Measurements from ENCODE around the gene TMEM127. TPM values are rescaled to one million over a fixed set of nuclear protein-coding genes. Genes with fewer than 3 reads are reported as not detected.
A peak's percentile ranks its signal among the peaks of the same experiment; 100 is the strongest.

TMEM127 gene
- polyA plus RNA-seq, 3 donors = 72.3 to 107 (median 78.5) TPM

- H3K9ac ChIP-seq (ENCODE audit: insufficient read depth, low read length, poor library complexity, severe bottlenecking) = no peak overlapping the region
- Mint-ChIP-seq H3K4me1 (peaks cover 36% of the 10 kb centered on the region), H3K4me3 (no peak overlapping the region), H3K27ac (peak overlapping the region in 3 of 7 donors; percentile 38 to 73 (median 64)), H3K27me3 (ENCODE audit: low read depth in 3 of 3) (no peaks in the 10 kb centered on the region), H3K9me3 (no peaks in the 10 kb centered on the region), H3K36me3 (peaks cover 13 to 30% of the 10 kb centered on the region in 2 donors)
- H3K9me3 ChIP-seq (replicated peaks in 1 of 2; ENCODE audit: control insufficient read depth in 1 of 2, insufficient read depth in 1 of 2, low read length in 2 of 2) = no peaks in the 10 kb centered on the region
- H2AFZ ChIP-seq (ENCODE audit: insufficient read depth, low read depth, low read length, poor library complexity, severe bottlenecking) = no peak overlapping the region
- H3K79me2 ChIP-seq (ENCODE audit: insufficient read depth, low read length) = peaks cover 63% of the 10 kb centered on the region
- peaks cover 29 to 30% of the 10 kb centered on the region in 2 donors for H3K4me1 ChIP-seq (ENCODE audit: control insufficient read depth in 1 of 2, insufficient read depth in 2 of 2, low read length in 2 of 2)
- intact Hi-C loops (cut with micrococcal nuclease) = no loop called here
- no peaks in the 10 kb centered on the region for H4K20me1 ChIP-seq (ENCODE audit: insufficient read depth, low read length)
- no peak overlapping the region for H3K4me3 ChIP-seq (replicated peaks in 1 of 3; ENCODE audit: low read depth in 2 of 3, low read length in 3 of 3)
- H3K36me3 ChIP-seq (replicated peaks in 1 of 2; ENCODE audit: control insufficient read depth in 1 of 2, insufficient read depth in 2 of 2, low read length in 2 of 2) = no peaks in the 10 kb centered on the region
- H3K4me2 ChIP-seq (replicated peaks; ENCODE audit: extremely low read depth, low read length, poor library complexity, severe bottlenecking) = no peak overlapping the region
- no peak for DNase-seq
- H3K27ac ChIP-seq (ENCODE audit: low read depth in 1 of 2, low read length in 2 of 2) = no peak overlapping the region
- TF ChIP-seq CTCF (IDR thresholded peaks at IDR 0.05) = peak; percentile 6
- WGBS (ENCODE audit: insufficient coverage) = 90% methylated on average over 4 of the region's 12 CpGs
- no peaks in the 10 kb centered on the region for H3K27me3 ChIP-seq (ENCODE audit: control insufficient read depth in 2 of 2, insufficient read depth in 2 of 2, low read length in 2 of 2)
These were observed 52.4 kb downstream of the TMEM127 start for GRCh38 chr2:96213379-96213778.

GRCh38 chr2:96212339-96212738 lies 53.5 kb downstream of the TMEM127 start:
- Histone ChIP-seq H2AFZ (ENCODE audit: insufficient read depth, low read depth, low read length, poor library complexity, severe bottlenecking) (no peak overlapping the region), H3K27ac (ENCODE audit: low read depth in 1 of 2, low read length in 2 of 2) (no peak overlapping the region), H3K4me1 (ENCODE audit: control insufficient read depth in 1 of 2, insufficient read depth in 2 of 2, low read length in 2 of 2) (peaks cover 29 to 30% of the 10 kb centered on the region in 2 donors), H4K20me1 (ENCODE audit: insufficient read depth, low read length) (peaks cover 7% of the 10 kb centered on the region), H3K9me3 (replicated peaks in 1 of 2; ENCODE audit: control insufficient read depth in 1 of 2, insufficient read depth in 1 of 2, low read length in 2 of 2) (no peaks in the 10 kb centered on the region), H3K27me3 (ENCODE audit: control insufficient read depth in 2 of 2, insufficient read depth in 2 of 2, low read length in 2 of 2) (no peaks in the 10 kb centered on the region), H3K9ac (ENCODE audit: insufficient read depth, low read length, poor library complexity, severe bottlenecking) (no peak overlapping the region), H3K4me3 (replicated peaks in 1 of 3; ENCODE audit: low read depth in 2 of 3, low read length in 3 of 3) (no peak overlapping the region), H3K36me3 (replicated peaks in 1 of 2; ENCODE audit: control insufficient read depth in 1 of 2, insufficient read depth in 2 of 2, low read length in 2 of 2) (no peaks in the 10 kb centered on the region), H3K4me2 (replicated peaks; ENCODE audit: extremely low read depth, low read length, poor library complexity, severe bottlenecking) (no peak overlapping the region), H3K79me2 (ENCODE audit: insufficient read depth, low read length) (peaks cover 66% of the 10 kb centered on the region)
- intact Hi-C loops (cut with micrococcal nuclease) = no loop called here
- peaks cover 31% of the 10 kb centered on the region for H3K4me1 Mint-ChIP-seq
- no peaks in the 10 kb centered on the region for H3K27me3 Mint-ChIP-seq (ENCODE audit: low read depth in 3 of 3)
- WGBS (ENCODE audit: insufficient coverage) = 92% methylated on average over 2 of the region's 4 CpGs
- no peaks in the 10 kb centered on the region for H3K9me3 Mint-ChIP-seq
- TF ChIP-seq CTCF (IDR thresholded peaks at IDR 0.05) = no peak
- no peak overlapping the region for H3K4me3 Mint-ChIP-seq
- peaks cover 12 to 30% of the 10 kb centered on the region in 2 donors for H3K36me3 Mint-ChIP-seq
- no peak for DNase-seq
- no peak overlapping the region for H3K27ac Mint-ChIP-seq

Data from CD14-positive monocyte (primary cell).